ENCODE data around the gene SCEL. TPM values are rescaled to one million over a fixed set of nuclear protein-coding genes. Genes with fewer than 3 reads are reported as not detected.

Gene SCEL
- total and polyA plus RNA-seq, 2 of the 8 experiments (the other 6 are each of a cell fraction or from before 2014, with no cell fraction given), result not detected

DNA sequence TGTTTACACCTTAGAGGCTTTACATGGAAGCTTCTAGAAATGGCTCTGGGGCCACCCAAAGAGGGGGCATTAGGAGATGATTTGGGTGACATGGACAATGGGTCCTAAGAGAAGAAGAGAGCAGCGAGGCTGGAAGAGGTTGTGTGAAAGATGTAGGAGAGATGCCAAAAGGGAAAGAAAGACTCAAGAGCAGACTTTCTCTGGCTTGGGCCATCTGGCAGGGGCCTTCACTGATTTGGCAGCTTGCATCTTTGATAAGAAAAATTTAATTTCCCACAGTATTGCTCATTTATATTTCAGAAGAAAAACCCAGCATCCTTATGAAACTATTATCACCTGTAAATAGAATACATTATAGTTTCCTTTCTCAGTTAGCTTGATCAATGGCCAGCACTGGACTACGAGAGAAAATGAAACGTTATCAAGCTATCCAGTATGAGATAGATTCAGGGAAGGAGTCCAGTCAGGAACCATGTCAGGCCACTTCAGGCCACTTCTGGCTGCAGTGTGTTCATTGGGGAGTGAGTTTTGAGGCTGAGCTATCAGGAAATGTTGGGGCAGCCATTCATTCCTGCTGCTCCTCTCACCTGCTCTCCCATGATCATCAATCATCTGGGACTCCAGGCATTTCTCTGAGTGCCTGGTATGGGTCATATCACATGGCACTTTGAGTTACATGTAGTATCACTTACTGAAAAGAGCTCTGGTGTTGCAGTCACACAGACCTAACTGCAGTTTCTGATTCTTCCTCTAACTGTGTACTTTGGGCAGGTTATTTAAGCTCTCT is 10.3 kb downstream of the SCEL start:
- Histone ChIP-seq H3K23ac (ENCODE audit: insufficient read length) (no peak overlapping the region), H3K4me1 (replicated peaks in 1 of 4; ENCODE audit: control insufficient read depth in 3 of 4, insufficient read depth in 4 of 4, low read length in 3 of 4) (no peaks in the 10 kb centered on the region), H3K14ac (ENCODE audit: insufficient read length) (no peak overlapping the region), H3K79me2 (ENCODE audit: control insufficient read depth in 1 of 2, insufficient read depth in 2 of 2, low read length in 2 of 2) (no peaks in the 10 kb centered on the region), H3K27ac (ENCODE audit: low read depth, low read length) (no peak overlapping the region), H2BK12ac (ENCODE audit: low read depth, low read length) (no peak overlapping the region), H2AK5ac (ENCODE audit: low read depth, low read length) (no peak overlapping the region), H4K8ac (ENCODE audit: extremely low read depth, insufficient read depth, low read length) (no peak overlapping the region), H2BK5ac (ENCODE audit: low read depth, low read length) (no peak overlapping the region), H3K4me3 (ENCODE audit: extremely low read depth in 1 of 4, insufficient read depth in 2 of 4, low read depth in 3 of 4, low read length in 4 of 4) (no peak overlapping the region), H3K23me2 (ENCODE audit: low read depth, low read length) (no peaks in the 10 kb centered on the region), H3K9me3 (ENCODE audit: insufficient read depth in 2 of 2, low read depth in 1 of 2, low read length in 1 of 2) (no peaks in the 10 kb centered on the region), H3K4ac (replicated peaks; ENCODE audit: insufficient read length, low read depth, low read length) (no peak overlapping the region), H3K4me2 (ENCODE audit: insufficient read depth in 1 of 2, low read depth in 2 of 2, low read length in 2 of 2) (no peak overlapping the region), H2BK20ac (ENCODE audit: low read length) (no peak overlapping the region), H2AFZ (ENCODE audit: low read length) (no peak overlapping the region), H3K18ac (ENCODE audit: extremely low read depth, low read length) (no peak overlapping the region), H4K5ac (ENCODE audit: insufficient read length, low read depth, low read length) (no peak overlapping the region), H2BK15ac (ENCODE audit: low read length) (no peak overlapping the region), H3K79me1 (ENCODE audit: low read depth, low read length) (no peaks in the 10 kb centered on the region), H3K27me3 (replicated peaks in 1 of 4; ENCODE audit: control insufficient read depth in 3 of 4, extremely low read depth in 1 of 4, insufficient read depth in 3 of 4, low read length in 3 of 4) (no peaks in the 10 kb centered on the region), H3K56ac (replicated peaks; ENCODE audit: insufficient read length, low read depth, low read length) (no peak overlapping the region), H4K20me1 (replicated peaks in 1 of 2; ENCODE audit: control insufficient read depth in 1 of 2, insufficient read depth in 2 of 2, low read length in 2 of 2) (no peaks in the 10 kb centered on the region), H3K36me3 (ENCODE audit: control insufficient read depth in 2 of 4, insufficient read depth in 4 of 4, low read length in 3 of 4) (no peaks in the 10 kb centered on the region), H4K91ac (replicated peaks; ENCODE audit: insufficient read length, low read length) (no peak overlapping the region), H3K9ac (replicated peaks in 1 of 4; ENCODE audit: extremely low read depth in 1 of 4, low read depth in 3 of 4, low read length in 3 of 4) (no peak overlapping the region), H2BK120ac (replicated peaks; ENCODE audit: low read depth, low read length) (no peak overlapping the region)
- DNase-seq (ENCODE audit: low read depth in 1 of 2, low spot score in 2 of 2) (no peak), FAIRE-seq (no peak)
- CTCF ChIA-PET (ENCODE audit: partially characterized antibody), result interaction anchor here (1.4 kb wide), 1 partner anchor 8 kb away, joined by 3 read pairs; no protein-coding TSS in a partner anchor
- 91% methylated on average over 3 of the region's 3 CpGs; no CpG with 5 or more reads in 1 of the 2 experiments for WGBS, 2 experiments (ENCODE audit: extremely low coverage in 1 of 2, insufficient coverage in 1 of 2, insufficient read length in 1 of 2, insufficient replicate concordance in 2 of 2, low coverage in 1 of 2, low lambda C conversion rate in 2 of 2, missing lambda C conversion rate in 1 of 2)
- POLR2A ChIA-PET (ENCODE audit: partially characterized antibody), result no interaction called here
- no peak for TF ChIP-seq HDAC2 (IDR thresholded peaks at IDR 0.05; ENCODE audit: borderline replicate concordance in 1 of 2, low read depth in 2 of 2, low read length in 2 of 2)
- no peak for TF ChIP-seq CBX8 (IDR thresholded peaks at IDR 0.05; ENCODE audit: borderline replicate concordance, low read depth, low read length)
- TF ChIP-seq YY1 (IDR thresholded peaks at IDR 0.05; ENCODE audit: low read depth, low read length), result no peak
- TF ChIP-seq POLR2AphosphoS5 (IDR thresholded peaks at IDR 0.05; ENCODE audit: low read depth, low read length), result no peak
- TF ChIP-seq, protein P1, sequence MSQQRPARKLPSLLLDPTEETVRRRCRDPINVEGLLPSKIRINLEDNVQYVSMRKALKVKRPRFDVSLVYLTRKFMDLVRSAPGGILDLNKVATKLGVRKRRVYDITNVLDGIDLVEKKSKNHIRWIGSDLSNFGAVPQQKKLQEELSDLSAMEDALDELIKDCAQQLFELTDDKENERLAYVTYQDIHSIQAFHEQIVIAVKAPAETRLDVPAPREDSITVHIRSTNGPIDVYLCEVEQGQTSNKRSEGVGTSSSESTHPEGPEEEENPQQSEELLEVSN (IDR thresholded peaks at IDR 0.05), result no peak
- no peak for TF ChIP-seq MAFK (IDR thresholded peaks at IDR 0.05; ENCODE audit: low read depth, low read length)
- TF ChIP-seq CHD1 (IDR thresholded peaks at IDR 0.05; ENCODE audit: low read depth, low read length), result no peak
- TF ChIP-seq GTF2F1 (IDR thresholded peaks at IDR 0.05; ENCODE audit: borderline replicate concordance, low read depth, low read length), result no peak
- no peak for TF ChIP-seq GABPA (IDR thresholded peaks at IDR 0.05; ENCODE audit: borderline replicate concordance, insufficient read depth, low read length)
- no peak for TF ChIP-seq RAD21 (IDR thresholded peaks at IDR 0.05 in 1 of 2, conservative IDR thresholded peaks at IDR 0.05 in 1 of 2; ENCODE audit: low read depth in 2 of 2, low read length in 2 of 2)
- no peak for TF ChIP-seq CHD2 (IDR thresholded peaks at IDR 0.05; ENCODE audit: low read length)
- TF ChIP-seq CEBPB (IDR thresholded peaks at IDR 0.05; ENCODE audit: low read depth, low read length), result no peak
